Measurements from ENCODE around the gene PIK3R2. TPM values are rescaled to one million over a fixed set of nuclear protein-coding genes. Genes with fewer than 3 reads are reported as not detected.

The PIK3R2 gene
- total and polyA plus RNA-seq, 2 of the 13 experiments (the other 11 are each of a cell fraction or from before 2014, with no cell fraction given), result 18.6 to 25.3 TPM

- Histone ChIP-seq H4K20me1 (ENCODE audit: insufficient read depth, low read length) (no peaks in the 10 kb centered on the region), H3K4me1 (ENCODE audit: insufficient read depth, low read length) (peaks cover 7% of the 10 kb centered on the region), H3K4me3 (replicated peaks in 1 of 3; ENCODE audit: insufficient read depth in 1 of 3, low read depth in 2 of 3, low read length in 3 of 3) (no peak overlapping the region), H3K4me2 (ENCODE audit: low read depth, low read length) (no peak overlapping the region), H3K27me3 (ENCODE audit: control insufficient read depth in 1 of 2, insufficient read depth in 2 of 2, low read length in 2 of 2) (no peaks in the 10 kb centered on the region), H3K9me3 (ENCODE audit: low read length) (no peaks in the 10 kb centered on the region), H3K79me2 (ENCODE audit: insufficient read depth, low read length) (no peaks in the 10 kb centered on the region), H3K27ac (ENCODE audit: extremely low read length, insufficient read depth, low read length) (no peak overlapping the region), H3K9ac (ENCODE audit: insufficient read depth, low read depth, low read length) (no peak overlapping the region), H2AFZ (ENCODE audit: low read length) (no peak overlapping the region), H3K36me3 (replicated peaks in 1 of 2; ENCODE audit: control insufficient read depth in 1 of 2, insufficient read depth in 2 of 2, low read length in 2 of 2) (peaks cover 0 to 10% of the 10 kb centered on the region in 2 experiments; a peak in 1 of 5 replicates)
- in situ Hi-C loops (cut with HindIII; ENCODE audit: extremely low pct_ligation_motif_present, low pct_unique_long_range_greater_than_20kb), result loop anchor here (10.0 kb wide), 1 partner anchor 175 kb away; the partner anchor contains the start of gene ARRDC2
- TF ChIP-seq GATA4 (IDR thresholded peaks at IDR 0.05; ENCODE audit: borderline replicate concordance, low read depth), result no peak
- TF ChIP-seq THAP7 (CRISPR knock-in tag; IDR thresholded peaks at IDR 0.05), result no peak
- no peak for TF ChIP-seq ZBTB7A (CRISPR knock-in tag; IDR thresholded peaks at IDR 0.05)
- no peak for DNase-seq (ENCODE audit: low spot score)
- CTCF ChIA-PET (ENCODE audit: low intra/inter-chr PET ratio, low total read pairs), result no interaction called here
- WGBS (ENCODE audit: low lambda C conversion rate), result 94% methylated on average over 5 of the region's 5 CpGs
- BruUV-seq (replicated peaks), result no TSS peak
- intact Hi-C loops (cut with micrococcal nuclease; ENCODE audit: unreplicated experiment), result no loop called here
- no peak for FAIRE-seq
- POLR2A ChIA-PET, result interaction anchor here (1.0 kb wide), 1 partner anchor 71 kb away, joined by 3 read pairs; no protein-coding TSS in a partner anchor
- ATAC-seq, result no peak
Measured at GRCh38 chr19:18179957-18180356, 27.0 kb downstream of the PIK3R2 start.

- in situ Hi-C loops (cut with HindIII; ENCODE audit: extremely low pct_ligation_motif_present, low pct_unique_long_range_greater_than_20kb) (no loop called here), intact Hi-C loops (cut with micrococcal nuclease; ENCODE audit: unreplicated experiment) (no loop called here)
- no peaks in the 10 kb centered on the region for H4K20me1 ChIP-seq (ENCODE audit: insufficient read depth, low read length)
- no TSS peak for BruUV-seq (replicated peaks)
- H2AFZ ChIP-seq (ENCODE audit: low read length), result no peak overlapping the region
- no peaks in the 10 kb centered on the region for H3K9me3 ChIP-seq (ENCODE audit: low read length)
- no peaks in the 10 kb centered on the region for H3K79me2 ChIP-seq (ENCODE audit: insufficient read depth, low read length)
- H3K36me3 ChIP-seq (replicated peaks in 1 of 2; ENCODE audit: control insufficient read depth in 1 of 2, insufficient read depth in 2 of 2, low read length in 2 of 2), result no peaks in the 10 kb centered on the region
- POLR2A ChIA-PET, result interaction anchor here (0.6 kb wide), 1 partner anchor 180 kb away, joined by 3 read pairs; no protein-coding TSS in a partner anchor
- TF ChIP-seq ZNF333 (CRISPR knock-in tag; IDR thresholded peaks at IDR 0.05; ENCODE audit: borderline replicate concordance) (no peak), PAF1 (CRISPR knock-in tag; IDR thresholded peaks at IDR 0.05) (no peak), CHCHD3 (CRISPR knock-in tag; IDR thresholded peaks at IDR 0.05) (no peak), PLRG1 (conservative IDR thresholded peaks at IDR 0.05) (no peak), RFX3 (CRISPR knock-in tag; IDR thresholded peaks at IDR 0.05) (no peak)
- CTCF ChIA-PET (ENCODE audit: low intra/inter-chr PET ratio, low total read pairs), result no interaction called here
- no peak overlapping the region for H3K4me3 ChIP-seq (replicated peaks in 1 of 3; ENCODE audit: insufficient read depth in 1 of 3, low read depth in 2 of 3, low read length in 3 of 3)
- DNase-seq (ENCODE audit: low spot score), result no peak
- H3K4me1 ChIP-seq (ENCODE audit: insufficient read depth, low read length), result peaks cover 20% of the 10 kb centered on the region
- no peak for ATAC-seq
- no peaks in the 10 kb centered on the region for H3K27me3 ChIP-seq (ENCODE audit: control insufficient read depth in 1 of 2, insufficient read depth in 2 of 2, low read length in 2 of 2)
- no peak overlapping the region for H3K27ac ChIP-seq (ENCODE audit: extremely low read length, insufficient read depth, low read length)
- no peak for FAIRE-seq
- no peak overlapping the region for H3K9ac ChIP-seq (ENCODE audit: insufficient read depth, low read depth, low read length)
- H3K4me2 ChIP-seq (ENCODE audit: low read depth, low read length), result no peak overlapping the region
Measured at GRCh38 chr19:18183529-18183928, 30.6 kb downstream of the PIK3R2 start.
